HepG2 (cell line): ENCODE results near the gene TUBB3.

ENCODE experiments used
- ATF7 ChIP-seq, 2 experiments: fragments of 450-650 bp in 1 of 2; sonication (generic) in 1 of 2; formaldehyde crosslinking in 1 of 2; IDR thresholded peaks; 2 replicates each; pipeline versions ENCODE4 v1.4.0 to v1.6.1; 2016 to 2020; ENCODE audit warnings: antibody characterized with exemption in 1 of 2, mild to moderate bottlenecking in 1 of 2, missing genetic modification reagents in 1 of 2
- CEBPZ ChIP-seq: IDR thresholded peaks from 2 replicates; pipeline ENCODE4 v1.6.1; 2012; ENCODE audit warnings: low read length, improper control_type of control experiment
- E2F1 ChIP-seq: sonication (generic); formaldehyde crosslinking; IDR thresholded peaks from 2 replicates; pipeline ENCODE4 v1.5.0; 2020; ENCODE audit warnings: missing genetic modification reagents
- FOXM1 ChIP-seq: sonication (generic); formaldehyde crosslinking; IDR thresholded peaks from 2 replicates; pipeline ENCODE4 v1.5.0; 2020; ENCODE audit warnings: missing genetic modification reagents
- JUNB ChIP-seq: sonication (generic); formaldehyde crosslinking; IDR thresholded peaks from 2 replicates; pipeline ENCODE4 v1.8.0; 2022; ENCODE audit warnings: missing genetic modification reagents, mild to moderate bottlenecking, borderline replicate concordance
- MXI1 ChIP-seq: IDR thresholded peaks from 3 replicates; pipeline ENCODE4 v1.6.1; 2012; ENCODE audit warnings: low read depth, low read length, inconsistent platforms, borderline replicate concordance
- PAX8 ChIP-seq: sonication (generic); formaldehyde crosslinking; IDR thresholded peaks from 2 replicates; pipeline ENCODE4 v1.8.0; 2022; ENCODE audit warnings: mild to moderate bottlenecking, missing genetic modification reagents, borderline replicate concordance
- PRMT3 ChIP-seq: sonication (generic); formaldehyde crosslinking; IDR thresholded peaks from 2 replicates; pipeline ENCODE4 v1.8.1; 2022; ENCODE audit warnings: low read depth, mild to moderate bottlenecking, moderate library complexity, missing genetic modification reagents, borderline replicate concordance
- YY1 ChIP-seq: IDR thresholded peaks from 2 replicates; pipeline ENCODE4 v1.6.1; 2011; ENCODE audit warnings: low read length, low read depth, moderate library complexity, mild to moderate bottlenecking; ENCODE audit not compliant: insufficient read depth, insufficient replicate concordance
- ZNF263 ChIP-seq: sonication (generic); formaldehyde crosslinking; IDR thresholded peaks from 2 replicates; pipeline ENCODE4 v1.4.0; 2020; ENCODE audit warnings: missing genetic modification reagents

- no peak for TF ChIP-seq YY1
- TF ChIP-seq MXI1, result no peak
- no peak for TF ChIP-seq ZNF263
- no peak for TF ChIP-seq CEBPZ
- TF ChIP-seq E2F1, result no peak
- no peak for TF ChIP-seq ATF7 (IDR thresholded peaks at IDR 0.05)
- TF ChIP-seq ATF7 (CRISPR knock-in tag; IDR thresholded peaks at IDR 0.05), result no peak
- no peak for TF ChIP-seq FOXM1
- no peak for TF ChIP-seq PRMT3 (CRISPR knock-in tag)
- no peak for TF ChIP-seq PAX8 (CRISPR knock-in tag)
- TF ChIP-seq JUNB (CRISPR knock-in tag), result no peak
These were observed 12.3 kb upstream of the TUBB3 start for GRCh38 chr16:89910717-89911354.
